Thyroid gland (tissue), 4 donors: Measurements from ENCODE around the gene CUL1. TPM values are rescaled to one million over a fixed set of nuclear protein-coding genes. Genes with fewer than 3 reads are reported as not detected.

ENCODE experiments used
- DNase-seq, 2 donors: peaks; one replicate each; pipeline ENCODE4 v3.0.0-alpha.2; 2019
- H3K27ac ChIP-seq, 3 donors: fragments of 200-600 bp; sonication (generic); 1 replicate in 2 of 3; 2 replicates in 1 of 3; pipeline ENCODE4 v1.5.1; 2016 to 2019; ENCODE audit warnings: mild to moderate bottlenecking in 1 of 3, moderate library complexity in 1 of 3
- H3K27me3 ChIP-seq: fragments of 200-600 bp; sonication (generic); one replicate; pipeline ENCODE4 v1.5.1; 2019
- H3K36me3 ChIP-seq, 2 donors: fragments of 200-600 bp; sonication (generic); one replicate each; pipeline ENCODE4 v1.5.1; 2016 to 2019
- H3K4me1 ChIP-seq, 2 donors: fragments of 200-600 bp; sonication (generic); one replicate each; pipeline ENCODE4 v1.5.1; 2017 to 2019
- H3K4me3 ChIP-seq, 3 donors: fragments of 200-600 bp; sonication (generic); replicated peaks in 1 of 3; 1 replicate in 2 of 3; 2 replicates in 1 of 3; pipeline ENCODE4 v1.5.1; 2016; ENCODE audit warnings: mild to moderate bottlenecking in 1 of 3
- H3K9me3 ChIP-seq: fragments of 200-600 bp; sonication (generic); one replicate; pipeline ENCODE4 v1.5.1; 2017
- CTCF ChIP-seq, 6 experiments: fragments of 200-600 bp in 3 of 6; fragments of 450-650 bp in 3 of 6; sonication (generic) in 3 of 6; IDR thresholded peaks; one replicate each; pipeline ENCODE4 v1.5.1; 2016 to 2019; ENCODE audit warnings: antibody characterized with exemption in 6 of 6, mild to moderate bottlenecking in 2 of 6, inconsistent platforms in 1 of 6, moderate library complexity in 1 of 6
- POLR2A ChIP-seq, 2 donors: fragments of 450-650 bp; IDR thresholded peaks; one replicate each; pipeline ENCODE4 v1.6.1; 2017; ENCODE audit warnings: antibody characterized with exemption in 2 of 2, mild to moderate bottlenecking in 2 of 2, moderate library complexity in 1 of 2
- WGBS, 2 donors: methylation state at CpG; one replicate each; pipeline ENCODE4 v1.1.5; 2017; 5-methylcytosine and 5-hydroxymethylcytosine counted together
- intact Hi-C: fragments of 100-400 bp; cut with DNase I; formaldehyde crosslinking; loops from one replicate; pipeline ENCODE4 v1.15.1; 2023
- total RNA-seq, 4 donors: library from RNA; depleted of rRNA; stranded (reverse); fragments of >200 nt; gene quantifications; one replicate each; pipeline ENCODE4 v1.2.3, GENCODE V29; 2016

Gene CUL1
- total RNA-seq, 4 donors from 2014 or later, result 51.3 to 53.4 (median 52.9) TPM

GRCh38 chr7:148714498-148714897, 15.8 kb downstream of the CUL1 start:
- WGBS, 2 donors, result 84 to 93% methylated on average over 2 of the region's 2 CpGs
- Histone ChIP-seq H3K36me3 (no peaks in the 10 kb centered on the region), H3K4me3 (no peak overlapping the region), H3K27me3 (no peaks in the 10 kb centered on the region), H3K27ac (no peak overlapping the region), H3K9me3 (no peaks in the 10 kb centered on the region), H3K4me1 (peaks cover 5 to 8% of the 10 kb centered on the region in 2 donors)
- DNase-seq, result no peak
- TF ChIP-seq CTCF (IDR thresholded peaks at IDR 0.05), result no peak
- TF ChIP-seq POLR2A (IDR thresholded peaks at IDR 0.05), result no peak
- intact Hi-C loops, result no loop called here

- Histone ChIP-seq H3K4me1 (peaks cover 5 to 10% of the 10 kb centered on the region in 2 donors), H3K9me3 (no peaks in the 10 kb centered on the region), H3K4me3 (no peak overlapping the region), H3K27ac (no peak overlapping the region), H3K36me3 (no peaks in the 10 kb centered on the region), H3K27me3 (no peaks in the 10 kb centered on the region)
- TF ChIP-seq POLR2A (IDR thresholded peaks at IDR 0.05) (no peak), CTCF (IDR thresholded peaks at IDR 0.05) (no peak)
- intact Hi-C loops, result no loop called here
- WGBS, 2 donors, result 92 to 97% methylated on average over 6 of the region's 6 CpGs
- DNase-seq, result no peak
These were observed 16.3 kb downstream of the CUL1 start for GRCh38 chr7:148715027-148715426.

- intact Hi-C loops, result no loop called here
- H3K9me3 ChIP-seq, result no peaks in the 10 kb centered on the region
- TF ChIP-seq CTCF (IDR thresholded peaks at IDR 0.05) (no peak), POLR2A (IDR thresholded peaks at IDR 0.05) (no peak)
- H3K4me3 ChIP-seq, result no peak overlapping the region
- no peak for DNase-seq
- 97 to 98% methylated on average over 12 of the region's 12 CpGs for WGBS, 2 donors
- peaks cover 6 to 21% of the 10 kb centered on the region in 2 donors for H3K4me1 ChIP-seq
- H3K27me3 ChIP-seq, result no peaks in the 10 kb centered on the region
- no peaks in the 10 kb centered on the region for H3K36me3 ChIP-seq
- H3K27ac ChIP-seq, result no peak overlapping the region
These were observed 18.6 kb downstream of the CUL1 start for GRCh38 chr7:148717266-148717793.

- Histone ChIP-seq H3K9me3 (no peaks in the 10 kb centered on the region), H3K4me1 (peaks cover 6 to 22% of the 10 kb centered on the region in 2 donors), H3K4me3 (no peak overlapping the region), H3K27ac (no peak overlapping the region), H3K36me3 (no peaks in the 10 kb centered on the region), H3K27me3 (no peaks in the 10 kb centered on the region)
- whole genome bisulfite sequencing, 2 donors, result 92% methylated on average over 3 of the region's 3 CpGs
- no peak for DNase-seq
- intact Hi-C loops, result no loop called here
- TF ChIP-seq CTCF (IDR thresholded peaks at IDR 0.05) (no peak), POLR2A (IDR thresholded peaks at IDR 0.05) (no peak)
These were observed 19.7 kb downstream of the CUL1 start for GRCh38 chr7:148718431-148718830.

GRCh38 chr7:148719753-148720152, 21.1 kb downstream of the CUL1 start:
- H3K9me3 ChIP-seq, result no peaks in the 10 kb centered on the region
- H3K4me1 ChIP-seq, result peaks cover 6 to 30% of the 10 kb centered on the region in 2 donors
- H3K27me3 ChIP-seq, result no peaks in the 10 kb centered on the region
- H3K27ac ChIP-seq, result no peak overlapping the region
- H3K36me3 ChIP-seq, result no peaks in the 10 kb centered on the region
- no peak for DNase-seq
- H3K4me3 ChIP-seq, result no peak overlapping the region
- intact Hi-C loops, result no loop called here
- no peak for TF ChIP-seq POLR2A (IDR thresholded peaks at IDR 0.05)
- TF ChIP-seq CTCF (IDR thresholded peaks at IDR 0.05), result no peak
- 80 to 94% methylated on average over 5 of the region's 5 CpGs for WGBS, 2 donors
